Activated naive CD8-positive, alpha-beta T cell treated with anti-CD3 and anti-CD28 coated beads for 36 hours (primary cell): ENCODE measurements around the gene SPTLC3. TPM values are rescaled to one million over a fixed set of nuclear protein-coding genes. Genes with fewer than 3 reads are reported as not detected.

Experiments used
- DNase-seq: peaks from one replicate; pipeline ENCODE4 v3.0.0; 2021
- H3K27ac Mint-ChIP-seq: one replicate; pipeline ENCODE4 v1.8.0; 2022; ENCODE audit warnings: mild to moderate bottlenecking, moderate library complexity, mixed read lengths
- H3K27me3 Mint-ChIP-seq: one replicate; pipeline ENCODE4 v1.8.0; 2022; ENCODE audit warnings: mild to moderate bottlenecking, mixed read lengths
- H3K36me3 Mint-ChIP-seq: one replicate; pipeline ENCODE4 v1.8.0; 2021; ENCODE audit warnings: mild to moderate bottlenecking, mixed read lengths
- H3K4me1 Mint-ChIP-seq: one replicate; pipeline ENCODE4 v1.8.0; 2021; ENCODE audit warnings: mixed read lengths
- H3K4me3 Mint-ChIP-seq: one replicate; pipeline ENCODE4 v1.8.0; 2022; ENCODE audit warnings: mild to moderate bottlenecking, moderate library complexity, mixed read lengths
- H3K9me3 Mint-ChIP-seq: one replicate; pipeline ENCODE4 v1.8.0; 2022; ENCODE audit warnings: mixed read lengths
- total RNA-seq, 2 experiments: library from RNA; stranded (reverse); gene quantifications; one replicate each; pipeline ENCODE4 v1.2.3, GENCODE V29; 2021

The SPTLC3 gene
- total RNA-seq, 2 experiments from 2014 or later = 0.76 to 1.7 TPM

DNA sequence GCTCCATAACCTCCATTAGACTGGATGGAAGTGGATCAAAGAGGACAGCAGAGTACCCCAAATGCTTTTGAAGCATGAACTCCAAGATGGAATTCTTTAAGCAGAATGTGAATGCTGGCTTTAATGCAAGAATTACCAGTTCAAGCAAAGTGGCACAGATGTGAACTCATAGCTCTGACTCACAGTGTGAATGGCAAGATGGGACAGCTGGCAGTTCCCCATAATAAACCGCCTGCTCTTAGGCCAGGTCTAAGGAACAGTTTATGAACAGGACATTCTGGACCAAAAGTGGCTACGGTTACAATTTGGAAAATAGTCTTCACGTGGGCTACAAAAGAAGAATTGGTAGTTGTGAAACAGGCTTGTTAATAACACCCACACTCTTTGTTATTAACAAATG lies 76.5 kb downstream of the SPTLC3 start:
- H3K9me3 Mint-ChIP-seq = no peaks in the 10 kb centered on the region
- no peak overlapping the region for H3K27ac Mint-ChIP-seq
- no peaks in the 10 kb centered on the region for H3K4me1 Mint-ChIP-seq
- no peaks in the 10 kb centered on the region for H3K27me3 Mint-ChIP-seq
- no peak overlapping the region for H3K4me3 Mint-ChIP-seq
- DNase-seq = no peak
- H3K36me3 Mint-ChIP-seq = no peaks in the 10 kb centered on the region

DNA sequence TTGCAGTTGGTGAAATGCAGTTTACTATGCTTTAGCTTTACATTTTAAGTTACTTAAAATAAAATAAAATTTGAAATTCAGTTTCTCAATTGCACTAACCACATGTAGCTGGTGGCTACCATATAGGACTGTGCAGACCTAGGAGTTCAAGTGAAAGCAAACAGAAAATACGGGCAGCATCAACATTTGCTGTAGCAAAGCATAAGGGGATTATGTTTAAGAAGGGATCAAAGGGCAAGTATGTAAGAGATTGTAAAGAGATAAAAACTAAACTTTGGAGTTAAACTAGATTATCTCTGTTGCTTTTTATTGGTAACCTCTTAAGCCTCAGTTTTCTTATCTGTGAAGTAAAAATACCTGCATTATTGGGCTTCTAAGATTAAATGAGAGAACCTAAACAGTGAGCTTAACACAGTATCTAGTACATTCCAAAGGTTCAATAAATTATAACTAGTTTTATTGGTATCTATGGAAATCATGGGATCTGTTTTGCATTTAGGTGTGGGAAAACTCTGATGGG lies 81.2 kb downstream of the SPTLC3 start:
- H3K4me1 Mint-ChIP-seq = no peaks in the 10 kb centered on the region
- no peak for DNase-seq
- H3K4me3 Mint-ChIP-seq = no peak overlapping the region
- no peaks in the 10 kb centered on the region for H3K9me3 Mint-ChIP-seq
- no peak overlapping the region for H3K27ac Mint-ChIP-seq
- no peaks in the 10 kb centered on the region for H3K36me3 Mint-ChIP-seq
- H3K27me3 Mint-ChIP-seq = no peaks in the 10 kb centered on the region

DNA sequence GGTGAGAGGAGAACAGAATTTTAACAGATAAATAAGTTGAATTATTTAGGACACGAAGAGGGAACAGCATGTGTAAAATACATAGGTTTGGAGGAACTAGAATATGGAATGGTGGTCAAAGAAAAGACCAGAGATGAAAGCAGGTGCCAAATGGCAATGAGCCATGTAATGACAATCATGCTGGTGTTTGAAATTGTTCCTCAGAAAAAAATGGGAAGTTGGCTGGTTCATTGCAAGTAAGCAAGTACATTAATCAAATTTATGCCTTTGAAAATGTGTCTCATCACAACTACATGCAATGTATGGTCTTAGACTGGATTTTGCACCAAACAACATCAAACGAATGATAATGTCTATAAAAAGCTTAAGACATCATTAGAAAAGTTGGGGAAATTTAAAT lies 83.3 kb downstream of the SPTLC3 start:
- H3K4me3 Mint-ChIP-seq = no peak overlapping the region
- no peaks in the 10 kb centered on the region for H3K9me3 Mint-ChIP-seq
- H3K27ac Mint-ChIP-seq = no peak overlapping the region
- no peak for DNase-seq
- no peaks in the 10 kb centered on the region for H3K36me3 Mint-ChIP-seq
- H3K4me1 Mint-ChIP-seq = no peaks in the 10 kb centered on the region
- no peaks in the 10 kb centered on the region for H3K27me3 Mint-ChIP-seq

DNA sequence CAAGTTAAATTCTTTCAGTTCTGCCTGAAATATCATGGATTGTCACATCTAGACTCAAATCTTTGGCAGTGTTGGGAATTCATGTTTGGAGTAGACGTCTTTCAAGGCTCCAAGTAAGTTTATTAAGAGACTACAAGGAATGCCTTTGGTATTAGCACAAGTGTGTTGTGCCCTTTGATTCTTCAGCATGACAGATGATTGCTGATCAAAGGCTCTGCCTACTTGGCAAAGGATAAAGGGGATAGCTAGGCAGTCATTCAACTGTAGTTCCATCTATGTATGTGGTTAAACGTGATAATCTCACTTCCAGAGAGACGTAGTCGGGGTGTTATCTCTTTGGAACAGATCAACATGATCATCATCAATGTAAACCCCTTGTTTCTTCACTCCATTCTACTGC lies 86.2 kb downstream of the SPTLC3 start:
- Mint-ChIP-seq H3K27ac (no peak overlapping the region), H3K36me3 (no peaks in the 10 kb centered on the region), H3K9me3 (no peaks in the 10 kb centered on the region), H3K4me3 (no peak overlapping the region), H3K27me3 (no peaks in the 10 kb centered on the region), H3K4me1 (no peaks in the 10 kb centered on the region)
- no peak for DNase-seq

DNA sequence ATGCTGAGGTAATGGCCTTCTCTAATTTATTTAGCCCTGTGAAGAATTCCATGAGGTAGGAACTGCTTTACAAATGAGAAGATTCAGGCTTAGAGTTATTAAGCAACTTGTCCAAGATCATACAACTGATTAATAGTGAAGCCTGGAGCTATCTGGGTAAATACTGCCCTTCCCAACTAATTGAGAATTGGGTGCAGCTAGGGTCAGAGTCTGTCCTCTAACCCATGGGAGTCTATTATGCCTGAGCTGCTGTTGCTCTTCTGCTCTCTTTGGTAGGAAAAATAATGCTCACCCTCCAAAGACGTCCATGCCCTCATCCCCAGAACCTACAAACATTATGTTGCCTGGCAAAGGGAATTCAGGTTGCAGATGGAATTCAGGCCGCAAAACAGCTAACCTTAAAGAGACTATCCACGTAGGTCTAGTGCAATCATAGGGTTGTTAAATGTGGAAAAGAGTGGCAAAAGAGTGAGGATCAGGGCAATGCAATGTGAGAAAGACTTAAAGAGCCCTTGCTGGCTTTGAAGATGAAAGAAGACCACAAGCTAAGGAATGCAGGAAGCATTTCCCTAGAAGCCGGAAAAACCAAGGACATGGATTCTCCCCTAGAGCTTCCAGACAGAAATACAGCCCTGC lies 90.1 kb downstream of the SPTLC3 start:
- H3K27ac Mint-ChIP-seq = no peak overlapping the region
- H3K9me3 Mint-ChIP-seq = no peaks in the 10 kb centered on the region
- no peak overlapping the region for H3K4me3 Mint-ChIP-seq
- no peaks in the 10 kb centered on the region for H3K36me3 Mint-ChIP-seq
- no peaks in the 10 kb centered on the region for H3K4me1 Mint-ChIP-seq
- DNase-seq = no peak
- no peaks in the 10 kb centered on the region for H3K27me3 Mint-ChIP-seq

DNA sequence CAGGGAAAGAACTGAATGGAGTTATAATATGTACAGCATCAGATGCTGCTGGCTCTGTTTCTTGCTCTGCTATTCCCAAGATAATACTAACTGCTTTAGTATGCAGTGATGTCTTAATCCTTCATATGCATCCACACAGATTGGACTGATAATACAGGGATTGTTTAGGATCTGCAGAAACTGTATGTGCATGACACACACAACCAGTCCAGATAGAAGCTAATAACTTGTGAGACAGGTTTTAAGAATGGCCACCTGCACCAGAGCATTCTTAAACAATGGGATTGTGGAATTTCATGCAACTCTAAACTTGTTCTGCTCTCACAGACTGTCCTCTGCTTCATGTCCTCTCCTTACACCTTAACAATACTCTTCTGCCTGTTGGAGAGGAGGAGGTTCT lies 90.9 kb downstream of the SPTLC3 start:
- Mint-ChIP-seq H3K4me3 (no peak overlapping the region), H3K9me3 (no peaks in the 10 kb centered on the region), H3K36me3 (no peaks in the 10 kb centered on the region), H3K27ac (no peak overlapping the region), H3K4me1 (no peaks in the 10 kb centered on the region), H3K27me3 (no peaks in the 10 kb centered on the region)
- no peak for DNase-seq

DNA sequence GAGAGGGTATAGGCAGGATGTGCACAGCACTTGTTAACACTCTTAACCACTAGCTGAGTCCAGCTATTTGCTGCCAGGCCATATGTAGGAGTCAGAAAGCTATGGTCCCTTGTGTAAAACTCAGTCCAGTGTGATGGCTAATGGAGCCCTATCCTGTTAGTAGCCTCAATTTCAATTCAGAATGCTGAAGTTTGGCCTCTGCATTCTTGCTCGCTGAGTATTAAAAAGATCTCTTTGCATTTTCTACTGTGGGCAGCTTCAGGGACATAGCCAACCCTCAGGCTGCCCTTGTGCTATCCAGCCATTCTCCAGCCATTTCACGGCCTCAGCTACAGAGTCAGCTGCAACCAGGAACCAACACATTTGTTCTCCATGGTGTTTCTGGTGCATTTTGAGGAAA lies 92.5 kb downstream of the SPTLC3 start:
- Mint-ChIP-seq H3K9me3 (no peaks in the 10 kb centered on the region), H3K4me3 (no peak overlapping the region), H3K27me3 (no peaks in the 10 kb centered on the region), H3K4me1 (no peaks in the 10 kb centered on the region), H3K36me3 (no peaks in the 10 kb centered on the region), H3K27ac (no peak overlapping the region)
- no peak for DNase-seq

DNA sequence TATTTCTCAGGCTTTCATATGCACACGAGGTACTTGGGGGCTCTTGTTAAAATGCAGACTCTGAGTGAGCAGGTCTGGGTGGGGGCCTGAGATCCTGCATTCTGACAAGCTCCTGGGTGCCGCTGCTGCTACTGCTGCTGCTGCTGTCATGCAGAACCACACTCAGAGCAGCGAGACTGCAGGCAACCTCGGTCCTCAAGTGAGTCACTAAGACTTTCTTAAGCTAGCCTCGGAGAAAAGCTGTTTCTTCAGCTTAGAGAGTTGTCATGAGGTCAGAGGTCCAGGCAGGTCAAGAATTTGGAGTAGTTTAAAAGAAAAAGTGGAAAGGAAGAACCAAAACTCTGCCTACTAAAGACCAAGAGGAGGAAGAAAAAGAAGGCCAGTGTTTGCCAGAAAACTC lies 92.9 kb downstream of the SPTLC3 start:
- Mint-ChIP-seq H3K4me1 (no peaks in the 10 kb centered on the region), H3K36me3 (no peaks in the 10 kb centered on the region), H3K27me3 (no peaks in the 10 kb centered on the region), H3K4me3 (no peak overlapping the region), H3K9me3 (no peaks in the 10 kb centered on the region), H3K27ac (no peak overlapping the region)
- DNase-seq = no peak

DNA sequence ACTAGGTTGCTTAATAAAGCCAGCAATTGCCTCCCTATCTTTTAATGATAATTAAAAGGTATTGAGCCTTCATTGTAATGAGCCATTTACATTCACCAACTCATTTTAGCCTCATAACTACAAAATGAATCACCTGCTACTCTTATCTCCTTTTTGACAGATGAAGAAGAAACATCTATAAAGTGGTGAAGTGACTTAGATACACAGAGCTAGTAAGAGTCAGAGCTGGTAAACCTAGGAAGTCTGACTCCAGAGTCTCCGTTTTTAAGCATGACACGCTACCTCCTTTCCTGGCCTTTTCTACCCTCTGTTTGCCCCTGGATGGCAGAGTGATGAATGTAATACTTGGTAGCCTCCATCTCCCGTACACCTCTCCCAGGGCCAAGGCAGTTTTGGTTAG lies 93.5 kb downstream of the SPTLC3 start:
- no peak for DNase-seq
- H3K4me1 Mint-ChIP-seq = no peaks in the 10 kb centered on the region
- H3K9me3 Mint-ChIP-seq = no peaks in the 10 kb centered on the region
- no peaks in the 10 kb centered on the region for H3K27me3 Mint-ChIP-seq
- H3K27ac Mint-ChIP-seq = no peak overlapping the region
- no peak overlapping the region for H3K4me3 Mint-ChIP-seq
- H3K36me3 Mint-ChIP-seq = no peaks in the 10 kb centered on the region

DNA sequence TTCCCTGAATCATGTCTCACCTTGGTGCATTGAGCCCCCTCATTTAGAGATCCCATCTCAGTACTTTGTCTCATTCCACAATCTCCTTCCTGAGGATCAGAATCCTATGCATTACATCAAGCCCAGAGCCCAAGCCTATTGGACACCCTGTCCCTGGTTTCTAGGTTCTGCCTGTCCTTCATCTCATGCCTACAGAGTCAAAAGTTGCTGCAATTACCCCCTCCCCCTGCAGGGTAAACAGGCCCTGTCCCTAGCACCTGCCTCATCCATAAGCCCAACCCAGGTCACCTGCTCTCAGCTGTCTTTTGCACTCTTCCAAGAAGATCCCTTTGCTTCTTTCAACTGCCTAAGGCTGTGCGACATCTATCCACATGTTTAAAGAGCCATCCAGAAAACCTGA lies 93.9 kb downstream of the SPTLC3 start:
- Mint-ChIP-seq H3K4me1 (no peaks in the 10 kb centered on the region), H3K27me3 (no peaks in the 10 kb centered on the region), H3K4me3 (no peak overlapping the region), H3K27ac (no peak overlapping the region), H3K9me3 (no peaks in the 10 kb centered on the region), H3K36me3 (no peaks in the 10 kb centered on the region)
- no peak for DNase-seq

DNA sequence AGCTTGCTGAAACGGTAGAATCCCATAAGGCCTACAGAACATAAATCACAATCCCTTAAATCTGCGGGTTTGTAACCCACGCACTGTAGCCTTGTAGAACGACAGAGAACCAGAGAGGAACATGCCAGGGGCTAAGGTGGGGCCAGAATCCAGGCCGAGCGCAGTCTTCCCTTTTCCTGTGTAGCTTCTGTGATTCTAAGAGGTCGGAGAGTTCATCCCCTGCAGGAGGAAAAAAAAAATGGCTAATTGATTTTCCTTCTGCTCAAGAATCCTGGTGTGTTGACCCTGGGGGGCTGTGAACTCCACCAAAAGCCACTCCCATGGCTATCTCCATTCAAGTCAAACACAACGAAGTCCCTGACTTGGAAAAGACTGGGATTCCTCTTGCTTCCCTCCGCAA lies 96.3 kb downstream of the SPTLC3 start:
- Mint-ChIP-seq H3K4me3 (no peak overlapping the region), H3K9me3 (no peaks in the 10 kb centered on the region), H3K27ac (no peak overlapping the region), H3K4me1 (no peaks in the 10 kb centered on the region), H3K27me3 (no peaks in the 10 kb centered on the region), H3K36me3 (no peaks in the 10 kb centered on the region)
- DNase-seq = no peak

DNA sequence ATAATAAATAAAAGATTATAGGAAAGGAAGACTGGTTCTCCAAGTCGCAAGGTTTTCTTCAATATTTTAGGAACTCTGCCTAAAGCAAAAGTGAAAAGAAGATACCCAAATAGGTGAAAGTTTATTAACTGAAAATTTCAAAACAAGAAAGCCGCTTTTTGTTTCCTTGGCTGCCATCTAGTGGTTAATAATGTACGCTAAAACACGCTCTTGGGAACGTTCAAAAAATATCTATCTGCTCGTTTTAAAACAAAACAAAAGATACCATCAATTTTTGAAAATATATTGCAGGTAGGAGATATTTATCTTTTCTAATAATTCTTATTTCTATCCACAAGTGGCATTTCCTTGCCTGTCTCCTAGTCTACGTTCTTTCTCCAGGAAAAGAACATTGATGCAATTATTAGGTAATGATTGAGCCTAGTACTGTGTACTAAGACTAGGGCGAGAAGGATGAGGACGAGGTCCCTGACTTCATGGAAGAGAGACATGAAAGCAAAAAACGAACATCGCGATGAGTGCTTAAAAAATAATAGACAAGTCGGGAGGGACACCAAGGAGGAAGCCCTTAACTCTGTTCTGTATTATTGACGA lies 97.2 kb downstream of the SPTLC3 start:
- no peak overlapping the region for H3K27ac Mint-ChIP-seq
- H3K27me3 Mint-ChIP-seq = no peaks in the 10 kb centered on the region
- H3K9me3 Mint-ChIP-seq = no peaks in the 10 kb centered on the region
- H3K4me1 Mint-ChIP-seq = no peaks in the 10 kb centered on the region
- DNase-seq = no peak
- H3K4me3 Mint-ChIP-seq = no peak overlapping the region
- no peaks in the 10 kb centered on the region for H3K36me3 Mint-ChIP-seq

DNA sequence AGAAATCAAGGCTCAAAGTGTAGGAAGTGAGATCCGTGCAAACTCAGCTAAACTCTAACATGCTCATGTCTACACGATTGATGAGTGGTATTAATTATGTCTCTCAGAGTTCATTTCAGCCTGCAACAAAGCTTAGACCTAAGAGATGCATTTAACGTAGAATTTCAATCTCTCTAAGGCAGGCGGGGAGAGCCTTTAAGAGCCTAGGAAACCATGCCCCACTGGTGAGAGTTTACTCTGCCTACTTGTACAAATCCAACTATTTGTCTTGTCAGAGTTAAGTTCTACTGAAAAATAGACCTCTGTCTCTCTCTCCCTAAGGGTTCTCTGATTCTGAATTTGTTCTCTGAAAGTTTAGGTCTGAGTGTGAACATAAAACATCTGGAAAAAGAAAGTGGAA lies 100.9 kb downstream of the SPTLC3 start:
- H3K27me3 Mint-ChIP-seq = no peaks in the 10 kb centered on the region
- DNase-seq = no peak
- H3K9me3 Mint-ChIP-seq = no peaks in the 10 kb centered on the region
- H3K4me1 Mint-ChIP-seq = no peaks in the 10 kb centered on the region
- no peaks in the 10 kb centered on the region for H3K36me3 Mint-ChIP-seq
- H3K4me3 Mint-ChIP-seq = no peak overlapping the region
- no peak overlapping the region for H3K27ac Mint-ChIP-seq

DNA sequence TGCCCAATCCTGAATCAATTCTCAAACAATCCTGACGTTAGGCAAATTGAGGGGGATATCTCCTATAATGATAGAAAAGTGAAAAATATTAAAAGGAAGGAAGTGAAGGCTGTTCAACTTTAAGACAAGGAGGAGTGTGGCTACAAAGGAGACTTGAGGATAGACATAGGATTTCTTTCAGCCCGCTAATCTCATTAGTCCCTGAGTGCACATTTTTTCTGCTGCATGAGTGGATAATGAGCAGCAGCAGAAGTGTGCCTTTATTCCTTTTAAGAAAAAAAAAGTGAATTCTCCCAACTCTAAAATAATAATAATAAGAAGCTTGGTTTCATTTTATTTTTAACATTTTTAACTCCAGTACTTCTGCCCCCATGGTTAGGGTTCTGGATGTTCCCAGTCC lies 102.0 kb downstream of the SPTLC3 start:
- Mint-ChIP-seq H3K4me3 (no peak overlapping the region), H3K36me3 (no peaks in the 10 kb centered on the region), H3K27me3 (no peaks in the 10 kb centered on the region), H3K27ac (no peak overlapping the region), H3K9me3 (no peaks in the 10 kb centered on the region), H3K4me1 (no peaks in the 10 kb centered on the region)
- DNase-seq = no peak

DNA sequence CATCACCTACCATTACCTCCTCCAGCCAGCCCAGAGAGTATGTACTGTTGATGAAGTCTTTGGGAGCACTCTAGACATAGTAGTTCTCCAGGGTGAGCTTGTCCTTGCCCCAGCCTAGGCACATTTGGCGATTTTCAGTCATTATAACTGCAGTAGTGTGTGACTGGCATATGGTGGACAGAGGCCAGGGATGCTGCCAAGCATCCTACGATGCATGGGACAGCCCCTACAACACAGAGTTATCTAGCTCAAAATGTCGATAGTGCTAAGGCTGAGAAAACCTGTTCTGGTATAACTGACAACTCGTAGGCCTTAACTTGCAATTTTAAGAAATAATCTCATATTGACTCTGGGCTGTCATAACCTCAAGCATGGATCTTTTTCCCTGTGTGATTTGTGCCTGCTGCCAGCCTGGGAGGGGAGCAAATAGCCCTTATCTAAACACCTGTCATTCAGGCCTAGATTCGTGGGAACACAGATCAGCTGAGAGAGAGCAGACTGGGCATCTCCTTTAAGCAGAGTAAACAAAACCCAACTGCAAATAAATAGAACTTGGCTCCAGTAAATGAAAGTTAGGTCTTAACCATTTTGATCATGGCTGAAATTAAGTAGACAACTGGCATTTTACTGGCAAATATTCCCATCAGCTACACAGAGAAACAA lies 102.6 kb downstream of the SPTLC3 start:
- no peak overlapping the region for H3K27ac Mint-ChIP-seq
- H3K27me3 Mint-ChIP-seq = no peaks in the 10 kb centered on the region
- no peaks in the 10 kb centered on the region for H3K4me1 Mint-ChIP-seq
- DNase-seq = no peak
- no peaks in the 10 kb centered on the region for H3K9me3 Mint-ChIP-seq
- H3K36me3 Mint-ChIP-seq = no peaks in the 10 kb centered on the region
- no peak overlapping the region for H3K4me3 Mint-ChIP-seq

DNA sequence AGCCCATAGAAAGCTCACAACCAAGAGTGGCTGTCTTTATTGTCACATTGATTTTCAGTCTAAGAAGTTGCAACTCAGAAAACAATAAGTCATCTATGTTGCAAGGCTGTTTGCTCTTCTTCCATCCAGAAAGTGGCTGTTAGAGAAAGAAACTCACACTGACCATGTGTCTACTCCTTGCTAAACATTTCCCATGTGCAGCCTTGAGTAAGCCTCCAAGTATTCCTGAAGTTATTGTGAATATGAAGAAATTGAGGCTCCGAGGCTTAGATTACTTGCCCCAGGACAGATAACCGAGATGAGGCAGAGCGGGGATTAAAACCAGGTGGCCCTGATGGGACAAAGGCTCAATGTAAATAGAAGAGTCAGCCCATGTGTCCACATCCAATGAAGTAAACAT lies 105.0 kb downstream of the SPTLC3 start:
- H3K9me3 Mint-ChIP-seq = no peaks in the 10 kb centered on the region
- no peaks in the 10 kb centered on the region for H3K27me3 Mint-ChIP-seq
- H3K27ac Mint-ChIP-seq = no peak overlapping the region
- H3K36me3 Mint-ChIP-seq = no peaks in the 10 kb centered on the region
- DNase-seq = no peak
- H3K4me3 Mint-ChIP-seq = no peak overlapping the region
- H3K4me1 Mint-ChIP-seq = no peaks in the 10 kb centered on the region
